Astrocyte (in vitro differentiated cells and primary cell): ENCODE results near the gene CDH1. TPM values are rescaled to one million over a fixed set of nuclear protein-coding genes. Genes with fewer than 3 reads are reported as not detected.

ENCODE experiments used
- DNase-seq: peaks from one replicate; pipeline ENCODE4 v3.0.0-alpha.2; 2010; ENCODE audit warnings: low read depth
- FAIRE-seq: peaks from 2 replicates; lab custom pipeline; 2011; peaks lifted over from hg19 to GRCh38; lab: Jason Lieb, UNC
- H2AFZ ChIP-seq: 2 replicates; pipeline ENCODE4 v1.6.0; 2012; ENCODE audit warnings: low read depth, low read length, inconsistent platforms
- H3K27ac ChIP-seq: 2 replicates; pipeline ENCODE4 v1.5.1; 2011; ENCODE audit warnings: low read depth, low read length, inconsistent platforms
- H3K27me3 ChIP-seq: 2 replicates; pipeline ENCODE4 v1.6.0; 2011; ENCODE audit warnings: low read length, inconsistent platforms; ENCODE audit not compliant: insufficient read depth
- H3K36me3 ChIP-seq: 2 replicates; pipeline ENCODE4 v1.5.1; 2011; ENCODE audit warnings: low read length, inconsistent platforms; ENCODE audit not compliant: insufficient read depth
- H3K4me1 ChIP-seq: 2 replicates; pipeline ENCODE4 v1.5.1; 2011; ENCODE audit warnings: low read length, inconsistent platforms; ENCODE audit not compliant: insufficient read depth
- H3K4me2 ChIP-seq: 2 replicates; pipeline ENCODE4 v1.6.0; 2012; ENCODE audit warnings: low read length, inconsistent platforms
- H3K4me3 ChIP-seq: 2 replicates; pipeline ENCODE4 v1.5.1; 2011; ENCODE audit warnings: low read depth, mild to moderate bottlenecking, low read length, inconsistent platforms; ENCODE audit not compliant: insufficient read depth
- H3K79me2 ChIP-seq: 2 replicates; pipeline ENCODE4 v1.6.0; 2012; ENCODE audit warnings: mild to moderate bottlenecking, low read length, inconsistent platforms; ENCODE audit not compliant: insufficient read depth
- H3K9ac ChIP-seq: 2 replicates; pipeline ENCODE4 v1.6.0; 2012; ENCODE audit warnings: mild to moderate bottlenecking, low read length, inconsistent platforms
- H3K9me3 ChIP-seq: 2 replicates; pipeline ENCODE4 v1.5.1; 2012; ENCODE audit warnings: low read depth, mild to moderate bottlenecking, low read length, inconsistent platforms; ENCODE audit not compliant: insufficient read depth
- H4K20me1 ChIP-seq: 2 replicates; pipeline ENCODE4 v1.6.0; 2012; ENCODE audit warnings: low read length, inconsistent platforms; ENCODE audit not compliant: insufficient read depth
- H3K27ac Mint-ChIP-seq: one replicate; pipeline ENCODE4 v1.8.0; 2021; ENCODE audit warnings: mild to moderate bottlenecking, mixed read lengths; ENCODE audit not compliant: unreplicated experiment
- H3K27me3 Mint-ChIP-seq: one replicate; pipeline ENCODE4 v1.8.0; 2021; ENCODE audit warnings: low read depth, mixed read lengths; ENCODE audit not compliant: unreplicated experiment
- H3K36me3 Mint-ChIP-seq: one replicate; pipeline ENCODE4 v1.8.0; 2021; ENCODE audit warnings: low read depth, mixed read lengths; ENCODE audit not compliant: unreplicated experiment
- H3K4me1 Mint-ChIP-seq: one replicate; pipeline ENCODE4 v1.8.0; 2021; ENCODE audit warnings: low read depth, mixed read lengths; ENCODE audit not compliant: unreplicated experiment
- H3K4me3 Mint-ChIP-seq: one replicate; pipeline ENCODE4 v1.8.0; 2021; ENCODE audit warnings: mild to moderate bottlenecking, moderate library complexity, mixed read lengths; ENCODE audit not compliant: unreplicated experiment
- H3K9me3 Mint-ChIP-seq: one replicate; pipeline ENCODE4 v1.8.0; 2021; ENCODE audit warnings: mild to moderate bottlenecking, mixed read lengths; ENCODE audit not compliant: unreplicated experiment
- CTCF ChIP-seq: IDR thresholded peaks from 2 replicates; pipeline ENCODE4 v1.5.1; 2011; ENCODE audit warnings: low read depth, mild to moderate bottlenecking, inconsistent platforms, low read length, moderate library complexity; ENCODE audit not compliant: insufficient read depth
- EZH2 ChIP-seq: IDR thresholded peaks from 2 replicates; pipeline ENCODE4 v1.6.1; 2012; ENCODE audit warnings: mild to moderate bottlenecking, low read length, inconsistent platforms; ENCODE audit not compliant: insufficient read depth
- total RNA-seq: library from RNA; stranded (reverse); gene quantifications from 2 replicates; pipeline ENCODE4 v1.2.1, GENCODE V29; 2021

The CDH1 gene
- total RNA-seq, 1 donor from 2014 or later, result 23.8 TPM

- Histone ChIP-seq H3K27me3 (no peaks in the 10 kb centered on the region), H2AFZ (peak within 1 kb of the TSS; percentile 93), H3K4me3 (peak within 1 kb of the TSS; percentile 72), H4K20me1 (no peaks in the 10 kb centered on the region), H3K79me2 (peaks cover 9% of the 10 kb centered on the region), H3K9ac (peak within 1 kb of the TSS; percentile 89), H3K4me1 (peaks cover 3% of the 10 kb centered on the region), H3K36me3 (no peaks in the 10 kb centered on the region), H3K27ac (peak within 1 kb of the TSS; percentile 79), H3K4me2 (peak within 1 kb of the TSS; percentile 85), H3K9me3 (no peaks in the 10 kb centered on the region)
- H3K4me3 Mint-ChIP-seq, result peak within 1 kb of the TSS; percentile 94
- peak; percentile 66 for DNase-seq
- no peaks in the 10 kb centered on the region for H3K9me3 Mint-ChIP-seq
- TF ChIP-seq EZH2 (no peak), CTCF (peak; percentile 28)
- no peaks in the 10 kb centered on the region for H3K27me3 Mint-ChIP-seq
- peak within 1 kb of the TSS; percentile 60 for H3K27ac Mint-ChIP-seq
- no peak for FAIRE-seq
- no peaks in the 10 kb centered on the region for H3K36me3 Mint-ChIP-seq
- peaks cover 2% of the 10 kb centered on the region for H3K4me1 Mint-ChIP-seq
Observed at GRCh38 chr16:68843482-68844210, 106.6 kb downstream of the CDH1 start, which contains the start of gene TANGO6. TANGO6 (plus strand) TSS chr16:68843531; CDS start chr16:68843618, 87 bp downstream.

GRCh38 chr16:68844211-68844564 lies 107.1 kb downstream of the CDH1 start:
- no peaks in the 10 kb centered on the region for H3K27me3 ChIP-seq
- DNase-seq (no peak), FAIRE-seq (no peak)
- H3K9ac ChIP-seq, result peak overlapping the region; percentile 89
- H3K27ac Mint-ChIP-seq, result peak overlapping the region; percentile 60
- peak overlapping the region; percentile 94 for H3K4me3 Mint-ChIP-seq
- H3K4me2 ChIP-seq, result peak overlapping the region; percentile 85
- peaks cover 3% of the 10 kb centered on the region for H3K4me1 ChIP-seq
- H3K36me3 ChIP-seq, result no peaks in the 10 kb centered on the region
- no peaks in the 10 kb centered on the region for H3K9me3 ChIP-seq
- no peaks in the 10 kb centered on the region for H3K9me3 Mint-ChIP-seq
- peak overlapping the region; percentile 79 for H3K27ac ChIP-seq
- no peaks in the 10 kb centered on the region for H3K36me3 Mint-ChIP-seq
- H4K20me1 ChIP-seq, result no peaks in the 10 kb centered on the region
- H3K27me3 Mint-ChIP-seq, result no peaks in the 10 kb centered on the region
- H3K79me2 ChIP-seq, result peaks cover 13% of the 10 kb centered on the region
- peak overlapping the region; percentile 93 for H2AFZ ChIP-seq
- H3K4me3 ChIP-seq, result peak overlapping the region; percentile 72
- TF ChIP-seq CTCF, result no peak
- peaks cover 2% of the 10 kb centered on the region for H3K4me1 Mint-ChIP-seq

- H3K9me3 Mint-ChIP-seq, result no peaks in the 10 kb centered on the region
- H3K9ac ChIP-seq, result no peak overlapping the region
- DNase-seq, result no peak
- H3K36me3 Mint-ChIP-seq, result no peaks in the 10 kb centered on the region
- no peak overlapping the region for H3K4me3 ChIP-seq
- H3K27me3 ChIP-seq, result no peaks in the 10 kb centered on the region
- H3K4me1 Mint-ChIP-seq, result peaks cover 2% of the 10 kb centered on the region
- no peak overlapping the region for H3K4me2 ChIP-seq
- peaks cover 32% of the 10 kb centered on the region for H3K79me2 ChIP-seq
- H3K27me3 Mint-ChIP-seq, result no peaks in the 10 kb centered on the region
- no peak overlapping the region for H3K27ac Mint-ChIP-seq
- no peak overlapping the region for H3K4me3 Mint-ChIP-seq
- TF ChIP-seq EZH2, result no peak
- no peak for TF ChIP-seq CTCF
- peaks cover 3% of the 10 kb centered on the region for H4K20me1 ChIP-seq
- H2AFZ ChIP-seq, result no peak overlapping the region
- no peak overlapping the region for H3K27ac ChIP-seq
- H3K9me3 ChIP-seq, result no peaks in the 10 kb centered on the region
- peaks cover 3% of the 10 kb centered on the region for H3K4me1 ChIP-seq
- no peak for FAIRE-seq
- H3K36me3 ChIP-seq, result no peaks in the 10 kb centered on the region
Observed at GRCh38 chr16:68848786-68849185, 111.7 kb downstream of the CDH1 start.
